ENCODE measurements around the gene ENPP1.

- TF ChIP-seq POLR2A (IDR thresholded peaks at IDR 0.05), result no peak
- no peak for TF ChIP-seq CTCF (IDR thresholded peaks at IDR 0.05)
- no peak for TF ChIP-seq POLR2AphosphoS5 (IDR thresholded peaks at IDR 0.05; ENCODE audit: insufficient read depth in 1 of 2, low read depth in 1 of 2)
These were observed 85.4 kb downstream of the ENPP1 start for GRCh38 chr6:131893198-131893597.

Measured in vagina (tissue), 2 donors.